Measurements from ENCODE around the gene SIDT1.

GRCh38 chr3:113638910-113639309 lies 106.6 kb downstream of the SIDT1 start:
- no peak for TF ChIP-seq CTCF (IDR thresholded peaks at IDR 0.05)
- no peak for TF ChIP-seq POLR2A (IDR thresholded peaks at IDR 0.05)
